H1 (cell line): ENCODE data around the gene CTNND2. TPM values are rescaled to one million over a fixed set of nuclear protein-coding genes. Genes with fewer than 3 reads are reported as not detected.

Experiments
- CTCF ChIA-PET: fragments of 300-600 bp; sonication (Branson Sonifier 250); formaldehyde crosslinking; loops from one replicate; lab custom pipeline; 2021; ENCODE audit not compliant: partially characterized antibody; lab: Charles Lee
- POLR2A ChIA-PET: fragments of 300-600 bp; sonication (Branson Sonifier 250); formaldehyde crosslinking; loops from one replicate; lab custom pipeline; 2021; ENCODE audit warnings: inconsistent platforms; ENCODE audit not compliant: partially characterized antibody; lab: Charles Lee
- DNase-seq, 2 experiments: peaks; one replicate each; pipeline versions ENCODE4 v3.0.0 to v3.0.0-alpha.2; 2010 to 2022; ENCODE audit warnings: low spot score in 2 of 2, low read depth in 1 of 2, mixed read lengths in 1 of 2
- FAIRE-seq: peaks from 2 replicates; lab custom pipeline; 2011; peaks lifted over from hg19 to GRCh38; lab: Jason Lieb, UNC
- H2AFZ ChIP-seq: 2 replicates; pipeline ENCODE4 v1.8.1; 2012; ENCODE audit warnings: low read length, inconsistent platforms
- H2AK5ac ChIP-seq: 2 replicates; pipeline ENCODE4 v1.6.1; 2013; ENCODE audit warnings: low read depth, low read length
- H2BK120ac ChIP-seq: replicated peaks from 2 replicates; pipeline ENCODE3; 2013; ENCODE audit warnings: low read depth, low read length, inconsistent platforms
- H2BK12ac ChIP-seq: 2 replicates; pipeline ENCODE4 v1.6.1; 2013; ENCODE audit warnings: low read depth, low read length
- H2BK15ac ChIP-seq: 2 replicates; pipeline ENCODE4 v1.6.1; 2013; ENCODE audit warnings: low read length
- H2BK20ac ChIP-seq: 2 replicates; pipeline ENCODE4 v1.6.1; 2013; ENCODE audit warnings: low read length
- H2BK5ac ChIP-seq: 2 replicates; pipeline ENCODE4 v1.6.1; 2013; ENCODE audit warnings: low read depth, low read length
- H3K14ac ChIP-seq: 2 replicates; pipeline ENCODE4 v1.6.1; 2013; ENCODE audit warnings: inconsistent platforms; ENCODE audit not compliant: insufficient read length
- H3K18ac ChIP-seq: 2 replicates; pipeline ENCODE4 v1.6.1; 2013; ENCODE audit warnings: low read length; ENCODE audit errors: extremely low read depth
- H3K23ac ChIP-seq: 2 replicates; pipeline ENCODE4 v1.6.1; 2013; ENCODE audit warnings: inconsistent platforms; ENCODE audit not compliant: insufficient read length
- H3K23me2 ChIP-seq: 2 replicates; pipeline ENCODE4 v1.6.1; 2013; ENCODE audit warnings: low read depth, low read length
- H3K27ac ChIP-seq: 2 replicates; pipeline ENCODE4 v1.6.1; 2011; ENCODE audit warnings: low read depth, low read length, inconsistent platforms
- H3K27me3 ChIP-seq, 4 experiments: replicated peaks in 1 of 4; 1 replicate in 1 of 4; 2 replicates in 3 of 4; pipeline versions ENCODE4 v1.6.1 to v1.8.1; 2011 to 2013; ENCODE audit warnings: low read length in 3 of 4, mild to moderate bottlenecking in 3 of 4, inconsistent platforms in 2 of 4, mixed read lengths in 2 of 4, moderate library complexity in 1 of 4; ENCODE audit not compliant: control insufficient read depth in 3 of 4, insufficient read depth in 3 of 4; ENCODE audit errors: extremely low read depth in 1 of 4
- H3K36me3 ChIP-seq, 4 experiments: 2 replicates each; pipeline versions ENCODE4 v1.6.1 to v1.8.1; 2011 to 2013; ENCODE audit warnings: mild to moderate bottlenecking in 4 of 4, low read length in 3 of 4, moderate library complexity in 2 of 4, control low read depth in 1 of 4, inconsistent platforms in 1 of 4; ENCODE audit not compliant: insufficient read depth in 4 of 4, control insufficient read depth in 2 of 4
- H3K4ac ChIP-seq: replicated peaks from 2 replicates; pipeline ENCODE3; 2013; ENCODE audit warnings: low read length, low read depth, mixed read lengths, inconsistent platforms; ENCODE audit not compliant: insufficient read length
- H3K4me1 ChIP-seq, 4 experiments: replicated peaks in 1 of 4; 1 replicate in 1 of 4; 2 replicates in 3 of 4; pipeline versions ENCODE4 v1.6.1 to v1.8.1; 2011 to 2013; ENCODE audit warnings: low read length in 3 of 4, inconsistent platforms in 2 of 4, mixed read lengths in 1 of 4; ENCODE audit not compliant: insufficient read depth in 4 of 4, control insufficient read depth in 3 of 4
- H3K4me2 ChIP-seq, 2 experiments: 2 replicates each; pipeline versions ENCODE4 v1.6.1 to v1.8.1; 2011 to 2013; ENCODE audit warnings: low read depth in 2 of 2, low read length in 2 of 2, control low read depth in 1 of 2, inconsistent platforms in 1 of 2, mild to moderate bottlenecking in 1 of 2; ENCODE audit not compliant: insufficient read depth in 1 of 2
- H3K4me3 ChIP-seq, 4 experiments: fragments of 200-600, 300-600 bp in 1 of 4; sonication (generic), shearing (Covaris generic), sonication (Bioruptor Twin) in 1 of 4; 2 replicates each; pipeline versions ENCODE4 v1.5.1 to v1.8.1; 2011 to 2016; ENCODE audit warnings: low read length in 4 of 4, low read depth in 3 of 4, control low read depth in 2 of 4, inconsistent platforms in 2 of 4, mild to moderate bottlenecking in 2 of 4, mixed read lengths in 1 of 4, moderate library complexity in 1 of 4; ENCODE audit not compliant: insufficient read depth in 2 of 4; ENCODE audit errors: extremely low read depth in 1 of 4
- H3K56ac ChIP-seq: replicated peaks from 2 replicates; pipeline ENCODE3; 2013; ENCODE audit warnings: low read depth, mild to moderate bottlenecking, mixed read lengths, low read length, inconsistent platforms; ENCODE audit not compliant: insufficient read length
- H3K79me1 ChIP-seq: 2 replicates; pipeline ENCODE4 v1.6.1; 2013; ENCODE audit warnings: low read depth, low read length, control low read depth
- H3K79me2 ChIP-seq, 2 experiments: 2 replicates each; pipeline versions ENCODE4 v1.6.1 to v1.8.1; 2012 to 2013; ENCODE audit warnings: low read length in 2 of 2, mild to moderate bottlenecking in 2 of 2, inconsistent platforms in 1 of 2; ENCODE audit not compliant: insufficient read depth in 2 of 2, control insufficient read depth in 1 of 2
- H3K9ac ChIP-seq, 4 experiments: replicated peaks in 1 of 4; 1 replicate in 1 of 4; 2 replicates in 3 of 4; pipeline versions ENCODE4 v1.6.1 to v1.8.1; 2011 to 2013; ENCODE audit warnings: low read depth in 3 of 4, low read length in 3 of 4, control low read depth in 2 of 4, mild to moderate bottlenecking in 2 of 4, moderate library complexity in 2 of 4, inconsistent platforms in 1 of 4; ENCODE audit errors: extremely low read depth in 1 of 4
- H3K9me3 ChIP-seq, 2 experiments: 2 replicates each; pipeline versions ENCODE4 v1.6.1 to v1.8.1; 2012 to 2013; ENCODE audit warnings: mild to moderate bottlenecking in 2 of 2, moderate library complexity in 2 of 2, control low read depth in 1 of 2, inconsistent platforms in 1 of 2, low read depth in 1 of 2, low read length in 1 of 2, mixed read lengths in 1 of 2; ENCODE audit not compliant: insufficient read depth in 2 of 2
- H4K20me1 ChIP-seq, 2 experiments: replicated peaks in 1 of 2; 2 replicates each; pipeline versions ENCODE3 to v1.8.1; 2011 to 2013; ENCODE audit warnings: inconsistent platforms in 2 of 2, low read length in 2 of 2, mild to moderate bottlenecking in 1 of 2; ENCODE audit not compliant: insufficient read depth in 2 of 2, control insufficient read depth in 1 of 2
- H4K5ac ChIP-seq: 2 replicates; pipeline ENCODE4 v1.6.1; 2013; ENCODE audit warnings: low read length, low read depth, mixed read lengths, inconsistent platforms; ENCODE audit not compliant: insufficient read length
- H4K8ac ChIP-seq: 2 replicates; pipeline ENCODE4 v1.8.0; 2013; ENCODE audit warnings: mild to moderate bottlenecking, moderate library complexity, low read length, inconsistent platforms; ENCODE audit not compliant: insufficient read depth; ENCODE audit errors: extremely low read depth
- H4K91ac ChIP-seq: replicated peaks from 2 replicates; pipeline ENCODE3; 2013; ENCODE audit warnings: low read length, mixed read lengths, inconsistent platforms; ENCODE audit not compliant: insufficient read length
- BACH1 ChIP-seq: IDR thresholded peaks from 2 replicates; pipeline ENCODE4 v1.6.1; 2012; ENCODE audit warnings: low read length, improper control_type of control experiment
- BCL11A ChIP-seq, 2 experiments: IDR thresholded peaks; one replicate each; pipeline ENCODE4 v1.6.1; 2011; ENCODE audit warnings: low read depth in 2 of 2, low read length in 2 of 2, mild to moderate bottlenecking in 2 of 2
- BRCA1 ChIP-seq: IDR thresholded peaks from 2 replicates; pipeline ENCODE4 v1.6.1; 2012; ENCODE audit warnings: low read depth, low read length, improper control_type of control experiment
- CBX8 ChIP-seq: fragments of 300-800, 300-1000 bp; sonication (generic); IDR thresholded peaks from 2 replicates; pipeline ENCODE4 v1.7.1; 2016; ENCODE audit warnings: low read depth, low read length, borderline replicate concordance
- CREB1 ChIP-seq: IDR thresholded peaks from 2 replicates; pipeline ENCODE4 v1.6.1; 2012; ENCODE audit warnings: inconsistent platforms
- GTF2F1 ChIP-seq: IDR thresholded peaks from 2 replicates; pipeline ENCODE4 v1.6.1; 2012; ENCODE audit warnings: low read depth, low read length, improper control_type of control experiment, borderline replicate concordance
- HDAC6 ChIP-seq: IDR thresholded peaks from one replicate; pipeline ENCODE4 v1.7.1; 2012; ENCODE audit warnings: low read depth, mild to moderate bottlenecking, inconsistent platforms, low read length, moderate library complexity
- KDM5A ChIP-seq: fragments of 200-600 bp; IDR thresholded peaks from 2 replicates; pipeline ENCODE4 v1.7.1; 2012; ENCODE audit warnings: mild to moderate bottlenecking, low read length, inconsistent platforms, mixed read lengths
- NANOG ChIP-seq: IDR thresholded peaks from 2 replicates; pipeline ENCODE4 v1.6.1; 2011; ENCODE audit warnings: low read length, low read depth, mild to moderate bottlenecking, inconsistent platforms; ENCODE audit not compliant: insufficient read depth, poor library complexity, severe bottlenecking
- PHF8 ChIP-seq: fragments of 200-600 bp; sonication (generic); conservative IDR thresholded peaks from 2 replicates; pipeline ENCODE4 v1.7.1; 2012; ENCODE audit warnings: low read depth, mild to moderate bottlenecking, inconsistent platforms, low read length, moderate library complexity
- POLR2AphosphoS5 ChIP-seq: IDR thresholded peaks from 2 replicates; pipeline ENCODE4 v1.6.1; 2011; ENCODE audit warnings: low read depth, low read length
- POU5F1 ChIP-seq: IDR thresholded peaks from 2 replicates; pipeline ENCODE4 v1.6.1; 2011; ENCODE audit warnings: low read depth, mild to moderate bottlenecking, low read length, moderate library complexity
- SAP30 ChIP-seq: fragments of 300-600 bp; sonication (generic); IDR thresholded peaks from 2 replicates; pipeline ENCODE4 v1.7.1; 2012; ENCODE audit warnings: low read length, moderate library complexity, mild to moderate bottlenecking, inconsistent platforms; ENCODE audit not compliant: insufficient read depth, insufficient replicate concordance
- SIN3A ChIP-seq, 2 experiments: IDR thresholded peaks in 1 of 2; conservative IDR thresholded peaks in 1 of 2; 2 replicates each; pipeline ENCODE4 v1.6.1; 2011 to 2012; ENCODE audit warnings: low read length in 2 of 2, improper control_type of control experiment in 1 of 2, low read depth in 1 of 2, mild to moderate bottlenecking in 1 of 2
- WGBS, 2 experiments: shearing (Covaris generic) in 1 of 2; methylation state at CpG; one replicate each; pipeline versions ENCODE4 v1.1.6 to v1.1.7; 2013 to 2015; ENCODE audit warnings: low lambda C conversion rate in 2 of 2, mixed read lengths in 2 of 2, inconsistent platforms in 1 of 2, low coverage in 1 of 2, missing lambda C conversion rate in 1 of 2; ENCODE audit not compliant: insufficient replicate concordance in 2 of 2, insufficient coverage in 1 of 2, insufficient read length in 1 of 2; ENCODE audit errors: extremely low coverage in 1 of 2, missing lambda C conversion rate in 1 of 2; 5-methylcytosine and 5-hydroxymethylcytosine counted together
- polyA plus RNA-seq, 7 experiments: library from polyadenylated mRNA; depleted of rRNA in 3 of 7; stranded (reverse) in 5 of 7; unstranded in 2 of 7; fragments of >200 nt in 5 of 7; fragments of 200-250 nt in 2 of 7; gene quantifications; 1 replicate in 5 of 7; 2 replicates in 1 of 7; 4 replicates in 1 of 7; pipeline versions ENCODE4 v1.2.1 to v1.2.3, GENCODE V29; 2011 to 2013; ENCODE audit warnings: missing spikeins in 2 of 7, mixed read lengths in 2 of 7
- total RNA-seq: library from RNA; stranded (reverse); fragmentation: NEBNext Ultra II Directional; extraction: Animal tissue kit (Norgen Biotek cat#: 25700); gene quantifications from 2 replicates; pipeline ENCODE4 v1.2.1, GENCODE V29; 2021

The CTNND2 gene
- total and polyA plus RNA-seq, 2 of the 8 experiments (the other 6 are each of a cell fraction or from before 2014, with no cell fraction given), result 7.4 to 14.2 TPM

GRCh38 chr5:10999714-11000113 lies 904.5 kb downstream of the CTNND2 start:
- ChIA-PET POLR2A (no interaction called here), CTCF (interaction anchor here (1.3 to 1.5 kb wide), 6 partner anchors 11 to 138 kb away, joined by 3 to 7 read pairs (median 4); no protein-coding TSS in a partner anchor)
- H2BK12ac ChIP-seq, result no peak overlapping the region
- no peaks in the 10 kb centered on the region; a peak in 1 of 4 replicates for H3K9me3 ChIP-seq
- H3K23ac ChIP-seq, result no peak overlapping the region
- FAIRE-seq, result no peak
- H3K4me3 ChIP-seq, result no peak overlapping the region
- peaks cover 0 to 11% (median 7%) of the 10 kb centered on the region in 4 experiments; a peak in 4 of 7 replicates for H3K4me1 ChIP-seq
- H2AFZ ChIP-seq, result no peak overlapping the region
- no peak for DNase-seq
- no peak overlapping the region for H2BK20ac ChIP-seq
- H3K79me1 ChIP-seq, result no peaks in the 10 kb centered on the region
- no peak overlapping the region for H4K8ac ChIP-seq
- no peaks in the 10 kb centered on the region for H3K79me2 ChIP-seq
- H3K27me3 ChIP-seq, result 0 out of 7 replicates have a peak, but pooled peaks cover 0 to 2% (median 0%) of the 10 kb centered on the region in 4 experiments
- no peak overlapping the region for H4K5ac ChIP-seq
- H2BK120ac ChIP-seq, result no peak overlapping the region
- no peak overlapping the region for H4K91ac ChIP-seq
- no peak overlapping the region for H3K18ac ChIP-seq
- no peak overlapping the region for H2AK5ac ChIP-seq
- H3K56ac ChIP-seq, result no peak overlapping the region
- H3K4me2 ChIP-seq, result no peak overlapping the region
- no peak overlapping the region for H3K27ac ChIP-seq
- no peak overlapping the region for H3K4ac ChIP-seq
- no peak overlapping the region for H2BK15ac ChIP-seq
- H3K23me2 ChIP-seq, result no peaks in the 10 kb centered on the region
- whole genome bisulfite sequencing, 2 experiments, result 92% methylated on average over 11 of the region's 11 CpGs; no CpG with 5 or more reads in 1 of the 2 experiments
- no peaks in the 10 kb centered on the region for H3K36me3 ChIP-seq
- H3K14ac ChIP-seq, result no peak overlapping the region
- H2BK5ac ChIP-seq, result no peak overlapping the region
- no peaks in the 10 kb centered on the region for H4K20me1 ChIP-seq
- H3K9ac ChIP-seq, result no peak overlapping the region
- TF ChIP-seq CREB1 (no peak), BCL11A (IDR thresholded peaks at IDR 0.05; ENCODE audit: low read depth in 2 of 2, low read length in 2 of 2) (no peak), SIN3A (conservative IDR thresholded peaks at IDR 0.05 in 1 of 2, IDR thresholded peaks at IDR 0.05 in 1 of 2; ENCODE audit: low read depth in 1 of 2, low read length in 2 of 2) (no peak), HDAC6 (no peak), NANOG (no peak), CBX8 (no peak), BACH1 (no peak), POU5F1 (no peak), PHF8 (no peak), BRCA1 (no peak), GTF2F1 (no peak), POLR2AphosphoS5 (no peak), SAP30 (no peak), KDM5A (no peak)
